ENCODE measurements around the gene RFK. TPM values are rescaled to one million over a fixed set of nuclear protein-coding genes. Genes with fewer than 3 reads are reported as not detected.

RFK gene
- total RNA-seq, 1 experiment from 2014 or later, result 12.4 TPM

DNA sequence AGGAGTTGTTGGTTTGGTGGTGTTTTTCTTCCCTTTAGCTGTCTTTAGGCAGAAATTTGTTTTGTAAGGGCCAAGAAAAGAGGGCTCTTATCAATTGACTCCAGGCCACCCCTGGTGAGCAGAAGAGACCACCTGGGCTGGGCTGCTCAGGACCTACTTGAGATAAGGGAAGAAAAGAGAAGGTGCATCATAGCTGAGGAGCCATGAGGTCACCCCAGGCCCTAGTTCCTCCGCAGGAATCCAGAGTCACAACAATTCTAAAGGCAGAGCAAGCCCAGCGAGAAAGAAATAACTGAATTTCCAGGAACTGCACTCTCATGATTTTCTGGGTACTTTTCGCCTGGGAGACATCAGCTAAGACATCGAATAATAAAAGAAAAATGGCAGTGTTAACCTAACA, 34.9 kb downstream of the RFK start:
- no peak overlapping the region for H3K4me3 ChIP-seq (ENCODE audit: low read depth, low read length)
- no peaks in the 10 kb centered on the region for H3K27me3 ChIP-seq (replicated peaks; ENCODE audit: control insufficient read depth, insufficient read depth, low read length)
- Mint-ChIP-seq H3K36me3 (ENCODE audit: insufficient read depth, unreplicated experiment) (no peaks in the 10 kb centered on the region), H3K27ac (ENCODE audit: unreplicated experiment) (no peak overlapping the region), H3K9me3 (ENCODE audit: unreplicated experiment) (no peaks in the 10 kb centered on the region), H3K4me3 (ENCODE audit: unreplicated experiment) (no peak overlapping the region), H3K27me3 (ENCODE audit: insufficient read depth, unreplicated experiment) (no peaks in the 10 kb centered on the region), H3K4me1 (ENCODE audit: low read depth, unreplicated experiment) (peaks cover 14% of the 10 kb centered on the region)
- DNase-seq, result no peak
- intact Hi-C loops (cut with micrococcal nuclease; ENCODE audit: unreplicated experiment), result no loop called here
- H3K36me3 ChIP-seq (ENCODE audit: control insufficient read depth, insufficient read depth, low read length), result no peaks in the 10 kb centered on the region
- POLR2A ChIA-PET, result no interaction called here
- CTCF ChIA-PET, result interaction anchor here (1.1 kb wide), 1 partner anchor 35 kb away, joined by 4 read pairs; no protein-coding TSS in a partner anchor
- H3K9me3 ChIP-seq, result no peaks in the 10 kb centered on the region
- peaks cover 13% of the 10 kb centered on the region for H3K4me1 ChIP-seq
- TF ChIP-seq, protein P1, sequence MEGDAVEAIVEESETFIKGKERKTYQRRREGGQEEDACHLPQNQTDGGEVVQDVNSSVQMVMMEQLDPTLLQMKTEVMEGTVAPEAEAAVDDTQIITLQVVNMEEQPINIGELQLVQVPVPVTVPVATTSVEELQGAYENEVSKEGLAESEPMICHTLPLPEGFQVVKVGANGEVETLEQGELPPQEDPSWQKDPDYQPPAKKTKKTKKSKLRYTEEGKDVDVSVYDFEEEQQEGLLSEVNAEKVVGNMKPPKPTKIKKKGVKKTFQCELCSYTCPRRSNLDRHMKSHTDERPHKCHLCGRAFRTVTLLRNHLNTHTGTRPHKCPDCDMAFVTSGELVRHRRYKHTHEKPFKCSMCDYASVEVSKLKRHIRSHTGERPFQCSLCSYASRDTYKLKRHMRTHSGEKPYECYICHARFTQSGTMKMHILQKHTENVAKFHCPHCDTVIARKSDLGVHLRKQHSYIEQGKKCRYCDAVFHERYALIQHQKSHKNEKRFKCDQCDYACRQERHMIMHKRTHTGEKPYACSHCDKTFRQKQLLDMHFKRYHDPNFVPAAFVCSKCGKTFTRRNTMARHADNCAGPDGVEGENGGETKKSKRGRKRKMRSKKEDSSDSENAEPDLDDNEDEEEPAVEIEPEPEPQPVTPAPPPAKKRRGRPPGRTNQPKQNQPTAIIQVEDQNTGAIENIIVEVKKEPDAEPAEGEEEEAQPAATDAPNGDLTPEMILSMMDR (IDR thresholded peaks at IDR 0.05; ENCODE audit: insufficient read depth in 1 of 2, low read depth in 1 of 2, low read length in 1 of 2, severe bottlenecking in 1 of 2, unreplicated experiment in 1 of 2), result no peak
- BruUV-seq (replicated peaks), result no TSS peak

DNA sequence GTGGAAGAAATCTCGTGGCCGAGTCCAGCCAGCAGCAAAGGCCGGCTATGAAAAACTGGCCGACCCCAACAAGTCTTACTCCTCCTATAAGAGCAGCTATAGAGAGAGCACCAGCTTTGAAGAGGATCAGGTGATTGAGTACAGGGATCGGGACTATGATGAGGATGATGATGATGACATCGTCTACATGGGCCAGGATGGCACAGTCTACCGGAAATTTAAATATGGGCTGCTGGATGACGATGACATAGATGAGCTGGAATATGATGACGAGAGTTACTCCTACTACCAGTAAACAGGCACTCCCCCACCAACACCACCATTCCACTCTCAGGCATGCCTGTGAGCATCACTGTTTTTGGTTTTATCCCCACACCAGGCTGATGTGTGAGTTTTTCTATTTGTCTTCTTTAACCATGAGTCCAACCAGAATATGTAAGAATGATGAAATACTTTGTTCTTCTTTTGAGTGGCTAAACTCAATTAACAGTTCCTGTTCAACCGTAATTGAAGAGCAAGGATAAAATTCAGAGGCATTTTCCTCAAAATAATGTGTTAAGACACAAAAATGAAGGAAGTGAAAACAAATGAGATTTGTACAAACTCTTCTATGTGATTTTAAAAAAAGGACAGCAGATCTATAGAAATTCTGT, 35.5 kb downstream of the RFK start:
- H3K36me3 ChIP-seq (ENCODE audit: control insufficient read depth, insufficient read depth, low read length), result no peaks in the 10 kb centered on the region
- no peaks in the 10 kb centered on the region for H3K9me3 ChIP-seq
- DNase-seq, result no peak
- no peaks in the 10 kb centered on the region for H3K36me3 Mint-ChIP-seq (ENCODE audit: insufficient read depth, unreplicated experiment)
- CTCF ChIA-PET, result no interaction called here
- POLR2A ChIA-PET, result no interaction called here
- no peaks in the 10 kb centered on the region for H3K27me3 Mint-ChIP-seq (ENCODE audit: insufficient read depth, unreplicated experiment)
- TF ChIP-seq, protein P1 (IDR thresholded peaks at IDR 0.05; ENCODE audit: insufficient read depth in 1 of 2, low read depth in 1 of 2, low read length in 1 of 2, severe bottlenecking in 1 of 2, unreplicated experiment in 1 of 2), result no peak
- intact Hi-C loops (cut with micrococcal nuclease; ENCODE audit: unreplicated experiment), result no loop called here
- H3K9me3 Mint-ChIP-seq (ENCODE audit: unreplicated experiment), result no peaks in the 10 kb centered on the region
- H3K4me1 Mint-ChIP-seq (ENCODE audit: low read depth, unreplicated experiment), result peaks cover 12% of the 10 kb centered on the region
- H3K4me3 ChIP-seq (ENCODE audit: low read depth, low read length), result no peak overlapping the region
- H3K27me3 ChIP-seq (replicated peaks; ENCODE audit: control insufficient read depth, insufficient read depth, low read length), result no peaks in the 10 kb centered on the region
- H3K4me1 ChIP-seq, result peaks cover 7% of the 10 kb centered on the region
- H3K4me3 Mint-ChIP-seq (ENCODE audit: unreplicated experiment), result no peak overlapping the region
- BruUV-seq (replicated peaks), result no TSS peak
- H3K27ac Mint-ChIP-seq (ENCODE audit: unreplicated experiment), result no peak overlapping the region

DNA sequence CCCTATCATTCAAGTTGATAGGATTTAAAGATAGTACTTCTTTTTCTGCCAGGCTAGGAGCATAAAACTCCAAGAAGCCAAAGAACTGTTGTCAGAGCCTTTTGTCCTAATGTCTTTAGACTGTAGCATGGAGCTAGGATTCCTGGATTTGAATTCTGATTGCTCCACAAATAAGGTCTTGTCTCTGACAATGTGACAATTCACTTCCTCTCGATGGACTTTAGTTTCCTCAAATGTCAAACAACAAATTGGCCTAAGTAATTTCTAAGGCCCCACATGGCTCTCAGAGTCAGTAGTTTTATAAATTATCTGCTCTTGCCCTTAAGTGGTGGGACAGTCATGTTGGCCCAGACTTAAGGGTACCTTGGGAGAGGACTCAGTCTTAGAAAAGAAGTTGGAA, 36.7 kb downstream of the RFK start:
- DNase-seq, result no peak
- H3K27ac Mint-ChIP-seq (ENCODE audit: unreplicated experiment), result no peak overlapping the region
- no peaks in the 10 kb centered on the region for H3K4me1 ChIP-seq
- H3K27me3 ChIP-seq (replicated peaks; ENCODE audit: control insufficient read depth, insufficient read depth, low read length), result no peaks in the 10 kb centered on the region
- ChIA-PET POLR2A (interaction anchor here (0.5 kb wide), 1 partner anchor 361 kb away, joined by 3 read pairs; no protein-coding TSS in a partner anchor), CTCF (no interaction called here)
- H3K9me3 ChIP-seq, result no peaks in the 10 kb centered on the region
- BruUV-seq (replicated peaks), result no TSS peak
- no peak overlapping the region for H3K4me3 Mint-ChIP-seq (ENCODE audit: unreplicated experiment)
- intact Hi-C loops (cut with micrococcal nuclease; ENCODE audit: unreplicated experiment), result no loop called here
- TF ChIP-seq, protein P1 (IDR thresholded peaks at IDR 0.05; ENCODE audit: insufficient read depth in 1 of 2, low read depth in 1 of 2, low read length in 1 of 2, severe bottlenecking in 1 of 2, unreplicated experiment in 1 of 2), result no peak
- H3K9me3 Mint-ChIP-seq (ENCODE audit: unreplicated experiment), result no peaks in the 10 kb centered on the region
- H3K27me3 Mint-ChIP-seq (ENCODE audit: insufficient read depth, unreplicated experiment), result no peaks in the 10 kb centered on the region
- H3K4me1 Mint-ChIP-seq (ENCODE audit: low read depth, unreplicated experiment), result peaks cover 2% of the 10 kb centered on the region
- no peak overlapping the region for H3K4me3 ChIP-seq (ENCODE audit: low read depth, low read length)
- H3K36me3 ChIP-seq (ENCODE audit: control insufficient read depth, insufficient read depth, low read length), result no peaks in the 10 kb centered on the region
- no peaks in the 10 kb centered on the region for H3K36me3 Mint-ChIP-seq (ENCODE audit: insufficient read depth, unreplicated experiment)

All from Caco-2 (cell line).